ENCODE measurements around the gene SVOPL.

The SVOPL gene

DNA sequence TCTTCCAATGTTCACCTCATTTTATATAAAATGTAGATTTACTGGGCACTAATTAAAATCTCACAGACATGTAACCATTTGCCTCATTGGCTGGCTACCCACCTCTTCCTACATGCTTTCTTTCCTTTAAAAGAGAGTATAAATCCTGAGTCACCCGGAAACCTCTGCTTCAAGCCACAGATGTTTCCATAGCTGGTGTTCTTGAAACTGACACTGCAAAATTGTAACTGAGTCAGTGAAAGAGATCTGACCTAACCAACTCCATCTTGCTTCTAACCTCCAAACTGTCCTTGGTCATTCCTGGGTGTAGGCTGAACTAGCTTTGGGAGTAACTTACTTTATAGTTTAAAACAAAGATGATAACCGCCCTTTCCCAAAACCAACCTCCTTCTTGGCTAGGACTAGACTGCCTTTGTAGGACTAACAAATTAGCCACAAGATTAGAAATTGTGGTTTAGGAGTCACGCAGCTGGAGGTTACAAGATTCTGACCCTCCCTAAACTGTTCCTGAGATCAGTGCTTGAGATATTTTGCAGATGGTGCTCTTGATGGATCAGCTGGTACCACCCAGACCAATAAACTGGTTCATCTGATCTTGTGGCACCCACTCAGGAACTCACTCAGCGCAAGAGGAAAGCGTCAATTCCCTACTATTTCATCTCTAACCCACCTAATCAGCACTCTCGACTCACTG, 33.5 kb downstream of the SVOPL start:
- Histone ChIP-seq H3K36me3 (ENCODE audit: control insufficient read depth in 1 of 2, insufficient read depth in 2 of 2, low read depth in 1 of 2, low read length in 2 of 2) (no peaks in the 10 kb centered on the region), H3K4me3 (ENCODE audit: insufficient read depth in 1 of 2, low read depth in 1 of 2, low read length in 2 of 2) (no peak overlapping the region), H3K4me1 (ENCODE audit: control insufficient read depth, insufficient read depth, low read depth, low read length) (peaks cover 10% of the 10 kb centered on the region), H3K18ac (ENCODE audit: low read depth in 1 of 2, low read length in 2 of 2) (no peak overlapping the region), H4K91ac (ENCODE audit: low read length) (no peak overlapping the region), H3K4ac (ENCODE audit: low read depth in 1 of 2, low read length in 2 of 2) (no peak overlapping the region), H3K27ac (ENCODE audit: low read length, poor library complexity, severe bottlenecking) (no peak overlapping the region), H2BK5ac (ENCODE audit: low read depth, low read length, poor library complexity, severe bottlenecking) (no peak overlapping the region), H3K9me3 (ENCODE audit: control insufficient read depth, low read length) (no peaks in the 10 kb centered on the region), H3K4me2 (ENCODE audit: low read length, poor library complexity, severe bottlenecking) (no peak overlapping the region), H3K79me1 (replicated peaks; ENCODE audit: low read length, poor library complexity, severe bottlenecking) (no peaks in the 10 kb centered on the region), H3K23ac (ENCODE audit: low read length in 2 of 2) (no peak overlapping the region), H2AK5ac (ENCODE audit: low read length, severe bottlenecking) (no peak overlapping the region), H2BK120ac (ENCODE audit: low read depth, low read length) (no peak overlapping the region), H3K27me3 (ENCODE audit: control insufficient read depth in 1 of 2, insufficient read depth in 1 of 2, low read length in 2 of 2) (peaks cover 14 to 26% of the 10 kb centered on the region in 2 experiments), H2AFZ (ENCODE audit: low read depth, low read length) (no peak overlapping the region), H2BK12ac (ENCODE audit: low read length in 2 of 2) (no peak overlapping the region), H2BK15ac (ENCODE audit: low read depth, poor library complexity, severe bottlenecking) (no peak overlapping the region), H3K14ac (ENCODE audit: low read length in 2 of 2) (no peak overlapping the region), H3K9ac (ENCODE audit: low read length) (no peak overlapping the region), H4K8ac (ENCODE audit: low read length) (no peak overlapping the region)
- 81% methylated on average over 5 of the region's 6 CpGs for WGBS
- no peak for DNase-seq

DNA sequence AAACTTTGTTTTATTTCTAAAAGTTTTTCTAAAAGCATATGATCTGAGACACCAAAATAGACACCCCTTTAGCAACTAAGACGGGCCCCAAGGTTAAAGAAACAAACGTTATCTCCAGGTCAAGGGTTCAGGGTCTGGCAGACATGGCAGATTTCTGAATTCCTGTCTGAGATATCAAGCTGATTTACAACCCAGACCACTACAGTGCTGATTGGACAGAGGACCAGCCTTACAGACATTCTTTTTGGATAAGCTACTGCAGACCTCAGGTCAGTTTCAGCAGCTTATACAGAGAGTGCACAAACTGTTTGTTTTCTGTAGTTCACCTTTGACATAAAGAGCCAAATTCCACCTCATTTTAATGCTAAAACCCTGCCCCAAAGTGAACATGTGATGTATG, 34.8 kb downstream of the SVOPL start:
- Histone ChIP-seq H4K91ac (ENCODE audit: low read length) (no peak overlapping the region), H3K23ac (ENCODE audit: low read length in 2 of 2) (no peak overlapping the region), H3K79me1 (replicated peaks; ENCODE audit: low read length, poor library complexity, severe bottlenecking) (no peaks in the 10 kb centered on the region)

DNA sequence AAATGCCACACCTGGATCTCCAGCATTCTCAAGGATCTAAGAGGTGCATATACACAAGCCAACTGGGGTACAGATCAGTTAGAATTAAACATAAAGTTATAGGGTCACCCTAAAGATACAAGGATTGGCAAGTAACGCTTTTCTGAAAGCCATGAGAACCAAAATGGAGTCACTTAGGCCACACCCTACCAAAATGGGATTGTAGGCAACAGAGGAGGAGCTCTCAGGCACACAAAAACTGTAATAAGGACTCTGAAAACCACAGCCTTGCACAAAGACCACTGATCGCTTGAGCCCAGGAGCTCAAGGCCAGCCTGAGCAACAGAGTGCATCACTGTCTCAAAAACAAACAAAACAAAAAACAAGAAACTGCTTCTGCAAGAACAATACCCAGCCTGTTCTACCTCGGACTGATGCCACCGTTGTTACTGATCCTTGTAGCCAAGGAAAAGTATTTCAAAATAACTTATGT, 35.5 kb downstream of the SVOPL start:
- 82% methylated on average over 4 of the region's 4 CpGs for WGBS

More for the DNA sequence above, 34.8 kb downstream of the SVOPL start:
- Histone ChIP-seq H3K36me3 (ENCODE audit: control insufficient read depth in 1 of 2, insufficient read depth in 2 of 2, low read depth in 1 of 2, low read length in 2 of 2) (no peaks in the 10 kb centered on the region), H3K4me1 (ENCODE audit: control insufficient read depth, insufficient read depth, low read depth, low read length) (peaks cover 10% of the 10 kb centered on the region), H3K4ac (ENCODE audit: low read depth in 1 of 2, low read length in 2 of 2) (no peak overlapping the region), H4K8ac (ENCODE audit: low read length) (no peak overlapping the region), H3K9me3 (ENCODE audit: control insufficient read depth, low read length) (no peaks in the 10 kb centered on the region), H3K4me3 (ENCODE audit: insufficient read depth in 1 of 2, low read depth in 1 of 2, low read length in 2 of 2) (no peak overlapping the region), H3K27ac (ENCODE audit: low read length, poor library complexity, severe bottlenecking) (no peak overlapping the region), H3K14ac (ENCODE audit: low read length in 2 of 2) (no peak overlapping the region), H2BK15ac (ENCODE audit: low read depth, poor library complexity, severe bottlenecking) (no peak overlapping the region), H2AK5ac (ENCODE audit: low read length, severe bottlenecking) (no peak overlapping the region), H2AFZ (ENCODE audit: low read depth, low read length) (no peak overlapping the region), H2BK5ac (ENCODE audit: low read depth, low read length, poor library complexity, severe bottlenecking) (no peak overlapping the region), H2BK120ac (ENCODE audit: low read depth, low read length) (no peak overlapping the region), H3K9ac (ENCODE audit: low read length) (no peak overlapping the region), H3K27me3 (ENCODE audit: control insufficient read depth in 1 of 2, insufficient read depth in 1 of 2, low read length in 2 of 2) (peaks cover 21 to 24% of the 10 kb centered on the region in 2 experiments), H3K4me2 (ENCODE audit: low read length, poor library complexity, severe bottlenecking) (no peak overlapping the region), H2BK12ac (ENCODE audit: low read length in 2 of 2) (no peak overlapping the region), H3K18ac (ENCODE audit: low read depth in 1 of 2, low read length in 2 of 2) (no peak overlapping the region)
- DNase-seq, result no peak
- WGBS, result 5% methylated on average over 2 of the region's 2 CpGs

DNA sequence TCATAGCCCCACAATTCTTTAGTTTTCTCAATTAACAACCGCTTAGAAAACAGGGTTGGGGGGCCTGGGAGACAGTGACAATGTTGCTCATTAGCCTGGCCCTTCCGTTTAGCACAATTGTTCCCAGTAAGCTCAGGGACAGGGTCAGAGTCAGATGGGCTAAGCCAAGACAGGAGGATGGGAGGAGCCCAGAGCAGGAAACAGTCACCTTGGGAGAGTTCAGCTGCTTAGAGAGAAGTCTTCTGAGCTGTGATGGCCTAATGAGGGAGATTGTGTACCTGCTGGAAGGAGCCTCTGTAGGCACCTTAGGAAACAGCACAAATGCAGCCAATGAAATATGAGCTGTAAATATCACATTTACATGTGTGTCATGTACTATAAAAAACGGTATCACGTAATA, 35.9 kb downstream of the SVOPL start:
- Histone ChIP-seq H2BK120ac (ENCODE audit: low read depth, low read length) (no peak overlapping the region), H4K91ac (ENCODE audit: low read length) (no peak overlapping the region), H3K4ac (ENCODE audit: low read depth in 1 of 2, low read length in 2 of 2) (no peak overlapping the region), H3K9me3 (ENCODE audit: control insufficient read depth, low read length) (no peaks in the 10 kb centered on the region), H3K18ac (ENCODE audit: low read depth in 1 of 2, low read length in 2 of 2) (no peak overlapping the region), H3K23ac (ENCODE audit: low read length in 2 of 2) (no peak overlapping the region), H3K27ac (ENCODE audit: low read length, poor library complexity, severe bottlenecking) (no peak overlapping the region), H3K36me3 (ENCODE audit: control insufficient read depth in 1 of 2, insufficient read depth in 2 of 2, low read depth in 1 of 2, low read length in 2 of 2) (no peaks in the 10 kb centered on the region), H3K4me1 (ENCODE audit: control insufficient read depth, insufficient read depth, low read depth, low read length) (peaks cover 10% of the 10 kb centered on the region), H4K8ac (ENCODE audit: low read length) (no peak overlapping the region), H2AFZ (ENCODE audit: low read depth, low read length) (no peak overlapping the region), H2BK12ac (ENCODE audit: low read length in 2 of 2) (no peak overlapping the region), H2BK5ac (ENCODE audit: low read depth, low read length, poor library complexity, severe bottlenecking) (no peak overlapping the region), H3K4me2 (ENCODE audit: low read length, poor library complexity, severe bottlenecking) (no peak overlapping the region), H2AK5ac (ENCODE audit: low read length, severe bottlenecking) (no peak overlapping the region), H2BK15ac (ENCODE audit: low read depth, poor library complexity, severe bottlenecking) (no peak overlapping the region), H3K14ac (ENCODE audit: low read length in 2 of 2) (no peak overlapping the region), H3K27me3 (ENCODE audit: control insufficient read depth in 1 of 2, insufficient read depth in 1 of 2, low read length in 2 of 2) (peaks cover 21 to 28% of the 10 kb centered on the region in 2 experiments), H3K79me1 (replicated peaks; ENCODE audit: low read length, poor library complexity, severe bottlenecking) (no peaks in the 10 kb centered on the region), H3K9ac (ENCODE audit: low read length) (no peak overlapping the region), H3K4me3 (ENCODE audit: insufficient read depth in 1 of 2, low read depth in 1 of 2, low read length in 2 of 2) (no peak overlapping the region)
- WGBS, result 69% methylated on average over 4 of the region's 4 CpGs
- no peak for DNase-seq

More for the DNA sequence above, 35.5 kb downstream of the SVOPL start:
- Histone ChIP-seq H3K36me3 (ENCODE audit: control insufficient read depth in 1 of 2, insufficient read depth in 2 of 2, low read depth in 1 of 2, low read length in 2 of 2) (no peaks in the 10 kb centered on the region), H2BK120ac (ENCODE audit: low read depth, low read length) (no peak overlapping the region), H4K8ac (ENCODE audit: low read length) (no peak overlapping the region), H3K4me3 (ENCODE audit: insufficient read depth in 1 of 2, low read depth in 1 of 2, low read length in 2 of 2) (no peak overlapping the region), H2BK5ac (ENCODE audit: low read depth, low read length, poor library complexity, severe bottlenecking) (no peak overlapping the region), H3K4me2 (ENCODE audit: low read length, poor library complexity, severe bottlenecking) (no peak overlapping the region), H3K14ac (ENCODE audit: low read length in 2 of 2) (no peak overlapping the region), H3K27me3 (ENCODE audit: control insufficient read depth in 1 of 2, insufficient read depth in 1 of 2, low read length in 2 of 2) (peaks cover 21 to 28% of the 10 kb centered on the region in 2 experiments), H2BK15ac (ENCODE audit: low read depth, poor library complexity, severe bottlenecking) (no peak overlapping the region), H3K4me1 (ENCODE audit: control insufficient read depth, insufficient read depth, low read depth, low read length) (peaks cover 10% of the 10 kb centered on the region), H2AK5ac (ENCODE audit: low read length, severe bottlenecking) (no peak overlapping the region), H3K27ac (ENCODE audit: low read length, poor library complexity, severe bottlenecking) (no peak overlapping the region), H3K18ac (ENCODE audit: low read depth in 1 of 2, low read length in 2 of 2) (no peak overlapping the region), H3K9me3 (ENCODE audit: control insufficient read depth, low read length) (no peaks in the 10 kb centered on the region), H4K91ac (ENCODE audit: low read length) (no peak overlapping the region), H3K4ac (ENCODE audit: low read depth in 1 of 2, low read length in 2 of 2) (no peak overlapping the region), H2BK12ac (ENCODE audit: low read length in 2 of 2) (no peak overlapping the region), H3K23ac (ENCODE audit: low read length in 2 of 2) (no peak overlapping the region), H3K9ac (ENCODE audit: low read length) (no peak overlapping the region), H2AFZ (ENCODE audit: low read depth, low read length) (no peak overlapping the region), H3K79me1 (replicated peaks; ENCODE audit: low read length, poor library complexity, severe bottlenecking) (no peaks in the 10 kb centered on the region)
- DNase-seq, result no peak

Measured in mesenchymal stem cell (in vitro differentiated cells and primary cell).